B cell (primary cell): ENCODE measurements around the gene MCTP1. TPM values are rescaled to one million over a fixed set of nuclear protein-coding genes. Genes with fewer than 3 reads are reported as not detected.
A peak's percentile ranks its signal among the peaks of the same experiment; 100 is the strongest.

Source experiments
- ATAC-seq: fragments of 200-7000 bp; cut with Tn5 transposase; one replicate; pipeline ENCODE4 v1.10.0; 2021; ENCODE audit warnings: low read depth, mild to moderate bottlenecking, moderate number of reproducible peaks, moderate library complexity
- CTCF ChIA-PET: fragments of 350-600 bp; sonication (Branson Sonifier 250); formaldehyde crosslinking; loops from one replicate; lab custom pipeline; 2021; ENCODE audit warnings: antibody characterized with exemption, inconsistent platforms; lab: Charles Lee
- POLR2A ChIA-PET: fragments of 350-600 bp; sonication (Branson Sonifier 250); formaldehyde crosslinking; loops from one replicate; lab custom pipeline; 2021; ENCODE audit warnings: antibody characterized with exemption; lab: Charles Lee
- DNase-seq: peaks from one replicate; pipeline ENCODE4 v3.0.0; 2013
- H2AFZ ChIP-seq: 2 replicates; pipeline ENCODE4 v1.6.1; 2012; ENCODE audit warnings: mild to moderate bottlenecking, low read depth, low read length; ENCODE audit not compliant: insufficient read depth, poor library complexity, severe bottlenecking
- H3K27ac ChIP-seq, 2 donors: 1 replicate in 1 of 2; 2 replicates in 1 of 2; pipeline ENCODE4 v1.5.1; 2012 to 2013; ENCODE audit warnings: low read length in 2 of 2, mild to moderate bottlenecking in 2 of 2, moderate library complexity in 1 of 2
- H3K27me3 ChIP-seq, 4 experiments: fragments of 200-600 bp in 1 of 4; sonication (generic) in 1 of 4; replicated peaks in 1 of 4; 1 replicate in 2 of 4; 2 replicates in 2 of 4; pipeline versions ENCODE4 v1.6.1 to v1.7.0; 2013 to 2016; ENCODE audit warnings: low read length in 3 of 4, mild to moderate bottlenecking in 2 of 4, mixed read lengths in 1 of 4, moderate library complexity in 1 of 4; ENCODE audit not compliant: insufficient read depth in 4 of 4, control insufficient read depth in 3 of 4; ENCODE audit errors: control extremely low read depth in 1 of 4
- H3K36me3 ChIP-seq, 2 experiments: replicated peaks in 1 of 2; 1 replicate in 1 of 2; 2 replicates in 1 of 2; pipeline versions ENCODE4 v1.6.1 to v1.7.1; 2013; ENCODE audit warnings: low read length in 1 of 2; ENCODE audit not compliant: insufficient read depth in 2 of 2, control insufficient read depth in 1 of 2; ENCODE audit errors: control extremely low read depth in 1 of 2, extremely low read depth in 1 of 2
- H3K4me1 ChIP-seq, 2 donors: fragments of 200-600 bp in 1 of 2; sonication (generic) in 1 of 2; 1 replicate in 1 of 2; 2 replicates in 1 of 2; pipeline versions ENCODE4 v1.5.1 to v1.6.1; 2013 to 2017; ENCODE audit warnings: low read length in 2 of 2; ENCODE audit not compliant: control insufficient read depth in 2 of 2, insufficient read depth in 2 of 2
- H3K4me2 ChIP-seq: replicated peaks from 2 replicates; pipeline ENCODE3; 2012; ENCODE audit warnings: mild to moderate bottlenecking, low read depth, low read length; ENCODE audit not compliant: poor library complexity, severe bottlenecking
- H3K4me3 ChIP-seq, 5 experiments: fragments of 200-600 bp in 1 of 5; sonication (generic) in 1 of 5; 1 replicate in 3 of 5; 2 replicates in 2 of 5; pipeline versions ENCODE4 v1.5.1 to v1.7.0; 2011 to 2016; ENCODE audit warnings: low read length in 4 of 5, mild to moderate bottlenecking in 4 of 5, low read depth in 2 of 5, control low read depth in 1 of 5, moderate library complexity in 1 of 5; ENCODE audit not compliant: insufficient read depth in 1 of 5; ENCODE audit errors: control extremely low read depth in 1 of 5, extremely low read depth in 1 of 5
- H3K79me2 ChIP-seq: fragments of 200-600 bp; sonication (generic); one replicate; pipeline ENCODE4 v1.6.0; 2016; ENCODE audit warnings: low read length; ENCODE audit not compliant: control insufficient read depth, insufficient read depth
- H3K9ac ChIP-seq: fragments of 200-600 bp; sonication (generic); 2 replicates; pipeline ENCODE4 v1.6.1; 2017; ENCODE audit warnings: mild to moderate bottlenecking, low read length, moderate library complexity
- H3K9me3 ChIP-seq, 3 donors: one replicate each; pipeline versions ENCODE4 v1.6.1 to v1.7.1; 2013; ENCODE audit warnings: low read length in 2 of 3; ENCODE audit not compliant: control insufficient read depth in 2 of 3, insufficient read depth in 1 of 3; ENCODE audit errors: control extremely low read depth in 1 of 3
- H4K20me1 ChIP-seq: 2 replicates; pipeline ENCODE4 v1.6.0; 2012; ENCODE audit warnings: mild to moderate bottlenecking, low read length; ENCODE audit not compliant: insufficient read depth, control insufficient read depth, poor library complexity, severe bottlenecking
- H3K27ac Mint-ChIP-seq: one replicate; pipeline ENCODE4 v1.8.0; 2021; ENCODE audit warnings: mixed read lengths
- H3K27me3 Mint-ChIP-seq: one replicate; pipeline ENCODE4 v1.8.0; 2021; ENCODE audit warnings: mixed read lengths
- H3K4me1 Mint-ChIP-seq: one replicate; pipeline ENCODE4 v1.8.0; 2021; ENCODE audit warnings: mixed read lengths
- H3K4me3 Mint-ChIP-seq: one replicate; pipeline ENCODE4 v1.8.0; 2021; ENCODE audit warnings: mixed read lengths
- H3K9me3 Mint-ChIP-seq: one replicate; pipeline ENCODE4 v1.8.0; 2022; ENCODE audit warnings: mixed read lengths; ENCODE audit not compliant: insufficient read depth
- CTCF ChIP-seq: fragments of 200-600 bp; IDR thresholded peaks from one replicate; pipeline ENCODE4 v1.8.0; 2022; ENCODE audit warnings: antibody characterized with exemption, mild to moderate bottlenecking
- EZH2 ChIP-seq: IDR thresholded peaks from 2 replicates; pipeline ENCODE4 v1.6.1; 2012; ENCODE audit warnings: borderline replicate concordance, low read depth, mild to moderate bottlenecking, moderate library complexity, low read length; ENCODE audit not compliant: insufficient read depth, poor library complexity, severe bottlenecking
- WGBS: methylation state at CpG from one replicate; pipeline ENCODE4 v1.1.5; 2013; ENCODE audit warnings: missing lambda C conversion rate; ENCODE audit not compliant: insufficient coverage; 5-methylcytosine and 5-hydroxymethylcytosine counted together
- intact Hi-C: fragments of 100-400 bp; cut with micrococcal nuclease; formaldehyde crosslinking; loops from one replicate; pipeline ENCODE4 v1.10.0; 2022
- polyA minus RNA-seq: library from RNA; depleted of rRNA, polyadenylated mRNA; stranded (reverse); fragments of >200 nt; gene quantifications from 2 replicates; pipeline ENCODE4 v1.2.3, GENCODE V29; 2012
- polyA plus RNA-seq: library from polyadenylated mRNA; depleted of rRNA; stranded (reverse); fragments of >200 nt; gene quantifications from 2 replicates; pipeline ENCODE4 v1.2.3, GENCODE V29; 2012
- total RNA-seq, 2 donors: library from RNA; stranded (reverse); fragments of 120-200 nt in 1 of 2; gene quantifications; 1 replicate in 1 of 2; 2 replicates in 1 of 2; pipeline versions ENCODE4 v1.2.3 to v1.2.4, GENCODE V29; 2013 to 2022

The MCTP1 gene
- total RNA-seq = 1.7 and 2.5 TPM in 2 replicates
- total RNA-seq (2013) = 3.9 TPM
- 0.42 and 0.68 TPM in 2 replicates for polyA plus RNA-seq
- polyA minus RNA-seq = 0.93 and 2.0 TPM in 2 replicates

GRCh38 chr5:95284572-95285408 is at the start of gene MCTP1:
TSS of gene MCTP1 (minus strand) at chr5:95285094.
- H3K4me3 ChIP-seq = peak within 1 kb of the TSS in 4 of 5 experiments; percentile 26 to 58 (median 54)
- CTCF ChIA-PET = no interaction called here
- Mint-ChIP-seq H3K4me1 (peaks cover 11% of the 10 kb centered on the region), H3K27me3 (peaks cover 52% of the 10 kb centered on the region), H3K9me3 (no peaks in the 10 kb centered on the region), H3K4me3 (peak within 1 kb of the TSS; percentile 81), H3K27ac (no peak within 1 kb of the TSS)
- peak within 1 kb of the TSS; percentile 59 for H3K9ac ChIP-seq
- H3K27ac ChIP-seq = no peak within 1 kb of the TSS
- POLR2A ChIA-PET = no interaction called here
- H3K9me3 ChIP-seq = peaks cover 0 to 3% (median 0%) of the 10 kb centered on the region in 3 donors
- no peaks in the 10 kb centered on the region for H4K20me1 ChIP-seq
- DNase-seq (peak; percentile 21), ATAC-seq (no peak)
- peak within 1 kb of the TSS; percentile 74 for H2AFZ ChIP-seq
- TF ChIP-seq EZH2 = peak; percentile 82
- no peak for TF ChIP-seq CTCF
- WGBS = 3% methylated on average over 81 of the region's 83 CpGs
- no peaks in the 10 kb centered on the region for H3K36me3 ChIP-seq
- H3K79me2 ChIP-seq = no peaks in the 10 kb centered on the region
- H3K4me2 ChIP-seq = peak within 1 kb of the TSS; percentile 85
- intact Hi-C loops = no loop called here
- H3K4me1 ChIP-seq = peaks cover 18 to 22% of the 10 kb centered on the region in 2 donors
- peaks cover 2 to 47% (median 34%) of the 10 kb centered on the region in 4 experiments for H3K27me3 ChIP-seq

- Histone ChIP-seq H3K9me3 (no peaks in the 10 kb centered on the region), H4K20me1 (no peaks in the 10 kb centered on the region), H3K9ac (no peak overlapping the region), H2AFZ (no peak overlapping the region), H3K79me2 (no peaks in the 10 kb centered on the region), H3K27ac (no peak overlapping the region), H3K4me3 (no peak overlapping the region), H3K27me3 (no peaks in the 10 kb centered on the region), H3K4me2 (no peak overlapping the region), H3K4me1 (no peaks in the 10 kb centered on the region), H3K36me3 (no peaks in the 10 kb centered on the region)
- TF ChIP-seq CTCF = no peak
- no peak for TF ChIP-seq EZH2
- H3K9me3 Mint-ChIP-seq = no peaks in the 10 kb centered on the region
- CTCF ChIA-PET = no interaction called here
- H3K4me1 Mint-ChIP-seq = no peaks in the 10 kb centered on the region
- ATAC-seq (no peak), DNase-seq (no peak)
- no peak overlapping the region for H3K4me3 Mint-ChIP-seq
- POLR2A ChIA-PET = no interaction called here
- no CpG with 5 or more reads among the region's 3 CpGs for WGBS
- intact Hi-C loops = no loop called here
- peaks cover 3% of the 10 kb centered on the region for H3K27me3 Mint-ChIP-seq
- H3K27ac Mint-ChIP-seq = no peak overlapping the region
Observed at GRCh38 chr5:95332158-95332557, 47.3 kb upstream of the MCTP1 start.
